Ovary (tissue), 9 donors: Measurements from ENCODE around the gene MYO1A. TPM values are rescaled to one million over a fixed set of nuclear protein-coding genes. Genes with fewer than 3 reads are reported as not detected.
"Not testable (repeated sequence)": the region's sequence is repeated elsewhere in the genome, so short reads cannot be mapped to it uniquely, and the experiment has no call there.

Source experiments
- DNase-seq, 5 donors: peaks; one replicate each; pipeline ENCODE4 v3.0.0-alpha.2; 2019 to 2020
- H3K27ac ChIP-seq, 2 donors: fragments of 200-600 bp; one replicate each; pipeline versions ENCODE4 v1.5.1 to v1.8.0; 2019 to 2022
- H3K27me3 ChIP-seq: fragments of 200-600 bp; one replicate; pipeline ENCODE4 v1.8.0; 2022
- H3K36me3 ChIP-seq: fragments of 200-600 bp; sonication (generic); one replicate; pipeline ENCODE4 v1.5.1; 2019
- H3K4me1 ChIP-seq: one replicate; pipeline ENCODE4 v1.8.1; 2013; ENCODE audit warnings: mild to moderate bottlenecking, moderate library complexity; ENCODE audit not compliant: insufficient read depth
- H3K4me3 ChIP-seq: fragments of 200-600 bp; sonication (generic); one replicate; pipeline ENCODE4 v1.5.1; 2017
- H3K9me3 ChIP-seq, 2 donors: fragments of 200-600 bp in 1 of 2; sonication (generic) in 1 of 2; one replicate each; pipeline versions ENCODE4 v1.5.1 to v1.8.1; 2013 to 2019; ENCODE audit warnings: mild to moderate bottlenecking in 1 of 2, moderate library complexity in 1 of 2
- EP300 ChIP-seq: sonication (generic); formaldehyde crosslinking; IDR thresholded peaks from one replicate; pipeline ENCODE4 v1.6.1; 2017; ENCODE audit warnings: antibody characterized with exemption
- POLR2A ChIP-seq: fragments of 450-650 bp; IDR thresholded peaks from one replicate; pipeline ENCODE4 v1.6.1; 2017; ENCODE audit warnings: antibody characterized with exemption, mild to moderate bottlenecking, moderate library complexity
- WGBS, 3 donors: extraction: QIAGEN DNeasy Blood & Tissue Kit in 1 of 3; methylation state at CpG; one replicate each; pipeline versions ENCODE4 v1.1.5 to v1.1.7; 2013 to 2017; 5-methylcytosine and 5-hydroxymethylcytosine counted together
- intact Hi-C, 4 donors: fragments of 100-400 bp; cut with DNase I; formaldehyde crosslinking; loops; one replicate each; pipeline versions ENCODE4 v1.11.0 to v1.15.1; 2022 to 2023
- polyA plus RNA-seq, 2 donors: library from polyadenylated mRNA; stranded (reverse); fragments of 200-250 nt in 1 of 2; fragments of 350-450 nt in 1 of 2; fragmentation: Illumina TruSeq in 1 of 2; extraction: RNeasy Lipid Tissue Mini Kit (QIAGEN cat#74804) in 1 of 2; gene quantifications; one replicate each; pipeline ENCODE4 v1.2.3, GENCODE V29; 2013 to 2014
- total RNA-seq, 7 donors: library from RNA; depleted of rRNA in 2 of 7; stranded (reverse); fragments of >200 nt in 2 of 7; fragmentation: NEBNext Ultra II Directional in 3 of 7; extraction: Animal tissue kit (Norgen Biotek cat#: 25700) in 3 of 7; gene quantifications; one replicate each; pipeline versions ENCODE4 v1.1.0 to v1.2.4, GENCODE V29; 2016 to 2023
- TF ChIP-seq, protein P1 (sequence below), 3 donors: fragments of 450-650 bp in 2 of 3; fragments of 200-600 bp in 1 of 3; IDR thresholded peaks; one replicate each; pipeline versions ENCODE4 v1.5.1 to v1.8.0; 2016 to 2022; ENCODE audit warnings: antibody characterized with exemption in 3 of 3, mild to moderate bottlenecking in 1 of 3
- donor health status: DM: no; HTN: no; CAD: no; lungs with moderate emphysema.
- donor health status: DM: no; HTN: no; CAD: no.
- donor health status: Bipolar disorder and iron deficiency.
- donor health status: DM: yes; HTN: yes; CAD: no.
- donor health status: DM: no; HTN: no; CAD: no.
- donor health status: DM: yes; HTN: yes; CAD: no.

Gene MYO1A
- total and polyA plus RNA-seq, 9 donors: 0.08 to 2.6 (median 0.23) TPM; not detected in 2

DNA sequence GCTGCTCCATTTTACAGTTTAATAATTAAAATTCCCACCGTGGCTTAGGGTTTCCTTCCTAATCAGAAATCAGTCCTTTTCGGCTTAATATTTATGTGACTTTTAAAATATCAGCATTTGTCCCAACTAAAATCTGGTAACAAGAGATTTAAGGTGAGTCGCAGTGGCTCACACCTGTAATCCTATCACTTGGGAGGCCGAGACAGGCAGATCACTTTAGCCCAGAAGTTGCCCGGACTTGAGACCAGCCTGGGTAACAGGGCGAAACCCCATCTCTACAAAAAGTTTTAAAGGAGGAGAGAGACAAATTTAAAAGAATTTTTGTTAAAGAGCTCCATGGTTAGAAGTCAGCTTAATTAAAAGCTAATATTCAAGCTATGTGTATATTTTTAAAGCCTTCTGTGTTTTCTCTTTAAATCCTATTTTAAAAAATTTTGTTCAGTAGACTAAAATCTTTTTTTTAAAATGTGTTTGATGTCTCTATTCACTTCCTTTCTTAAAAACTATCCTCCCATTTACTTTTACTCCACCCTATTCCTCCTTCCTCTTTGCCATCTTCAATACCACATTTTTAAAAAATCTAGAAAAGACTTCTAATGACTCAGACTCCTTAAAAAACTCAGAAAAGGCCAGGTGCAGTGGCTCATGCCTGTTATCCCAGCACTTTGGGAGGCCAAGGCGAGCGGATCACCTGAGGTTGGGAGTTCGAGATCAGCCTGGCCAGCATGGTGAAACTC, 29.8 kb downstream of the MYO1A start:
- no peaks in the 10 kb centered on the region for H3K9me3 ChIP-seq
- intact Hi-C loops: no loop called here
- DNase-seq: no peak
- H3K36me3 ChIP-seq: no peaks in the 10 kb centered on the region
- no peak overlapping the region for H3K27ac ChIP-seq
- no peaks in the 10 kb centered on the region for H3K27me3 ChIP-seq
- H3K4me3 ChIP-seq: no peak overlapping the region
- no peaks in the 10 kb centered on the region for H3K4me1 ChIP-seq
- WGBS, 3 donors: 89 to 92% (median 90%) methylated on average over 9 of the region's 9 CpGs
- TF ChIP-seq, protein P1, sequence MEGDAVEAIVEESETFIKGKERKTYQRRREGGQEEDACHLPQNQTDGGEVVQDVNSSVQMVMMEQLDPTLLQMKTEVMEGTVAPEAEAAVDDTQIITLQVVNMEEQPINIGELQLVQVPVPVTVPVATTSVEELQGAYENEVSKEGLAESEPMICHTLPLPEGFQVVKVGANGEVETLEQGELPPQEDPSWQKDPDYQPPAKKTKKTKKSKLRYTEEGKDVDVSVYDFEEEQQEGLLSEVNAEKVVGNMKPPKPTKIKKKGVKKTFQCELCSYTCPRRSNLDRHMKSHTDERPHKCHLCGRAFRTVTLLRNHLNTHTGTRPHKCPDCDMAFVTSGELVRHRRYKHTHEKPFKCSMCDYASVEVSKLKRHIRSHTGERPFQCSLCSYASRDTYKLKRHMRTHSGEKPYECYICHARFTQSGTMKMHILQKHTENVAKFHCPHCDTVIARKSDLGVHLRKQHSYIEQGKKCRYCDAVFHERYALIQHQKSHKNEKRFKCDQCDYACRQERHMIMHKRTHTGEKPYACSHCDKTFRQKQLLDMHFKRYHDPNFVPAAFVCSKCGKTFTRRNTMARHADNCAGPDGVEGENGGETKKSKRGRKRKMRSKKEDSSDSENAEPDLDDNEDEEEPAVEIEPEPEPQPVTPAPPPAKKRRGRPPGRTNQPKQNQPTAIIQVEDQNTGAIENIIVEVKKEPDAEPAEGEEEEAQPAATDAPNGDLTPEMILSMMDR (IDR thresholded peaks at IDR 0.05): no peak
- TF ChIP-seq EP300 (no peak), POLR2A (no peak)

DNA sequence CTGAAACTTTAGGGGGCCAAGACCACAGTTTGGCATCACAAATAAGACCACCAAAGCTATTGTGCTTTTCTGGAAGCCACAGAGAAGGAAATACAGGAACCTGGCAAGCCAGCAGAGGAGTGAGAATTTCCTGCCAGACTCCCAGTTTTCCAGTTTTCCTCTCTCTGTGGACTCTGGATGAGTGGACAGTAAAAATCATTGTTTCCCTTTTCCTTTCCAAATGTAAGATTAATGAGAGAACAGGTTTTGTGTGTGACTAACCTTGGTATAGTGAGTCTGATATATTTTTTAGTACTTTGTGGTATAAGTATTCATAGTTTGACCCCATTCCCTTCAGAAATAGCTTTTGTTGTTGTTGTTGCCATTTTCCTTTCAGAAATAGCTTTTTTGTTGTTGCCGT, 31.0 kb downstream of the MYO1A start:
- Histone ChIP-seq H3K36me3 (no peaks in the 10 kb centered on the region), H3K27ac (no peak overlapping the region), H3K9me3 (no peaks in the 10 kb centered on the region), H3K27me3 (no peaks in the 10 kb centered on the region), H3K4me3 (no peak overlapping the region), H3K4me1 (no peaks in the 10 kb centered on the region)
- WGBS, 3 donors: 33 to 61% (median 40%) methylated on average over 1 of the region's 1 CpG
- DNase-seq: no peak
- TF ChIP-seq, protein P1 (IDR thresholded peaks at IDR 0.05): no peak
- TF ChIP-seq EP300: no peak
- TF ChIP-seq POLR2A: no peak
- intact Hi-C loops: no loop called here

DNA sequence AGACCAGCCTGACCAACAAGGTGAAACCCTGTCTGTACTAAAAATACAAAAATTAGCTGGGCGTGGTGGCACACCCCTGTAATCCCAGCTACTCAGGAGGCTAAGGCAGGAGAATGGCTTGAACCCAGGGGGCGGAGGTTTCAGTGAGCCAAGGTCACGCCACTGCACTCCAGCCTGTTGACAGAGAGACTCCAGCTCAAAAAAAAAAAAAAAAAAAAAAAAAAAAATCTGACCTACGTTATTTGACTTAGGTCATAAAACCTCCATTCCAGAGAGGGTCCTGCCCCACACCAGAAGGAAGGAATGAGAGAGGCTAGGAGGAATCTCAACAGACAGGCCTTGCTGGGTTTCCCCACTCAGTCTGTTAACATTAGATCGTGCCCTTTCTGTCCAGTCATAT, 31.6 kb downstream of the MYO1A start:
- H3K36me3 ChIP-seq, H3K4me1 ChIP-seq, H3K9me3 ChIP-seq, H3K4me3 ChIP-seq, H3K27me3 ChIP-seq, H3K27ac ChIP-seq, DNase-seq, intact Hi-C loops: not testable (repeated sequence)
- 78 to 87% (median 82%) methylated on average over 5 of the region's 5 CpGs for WGBS, 3 donors

DNA sequence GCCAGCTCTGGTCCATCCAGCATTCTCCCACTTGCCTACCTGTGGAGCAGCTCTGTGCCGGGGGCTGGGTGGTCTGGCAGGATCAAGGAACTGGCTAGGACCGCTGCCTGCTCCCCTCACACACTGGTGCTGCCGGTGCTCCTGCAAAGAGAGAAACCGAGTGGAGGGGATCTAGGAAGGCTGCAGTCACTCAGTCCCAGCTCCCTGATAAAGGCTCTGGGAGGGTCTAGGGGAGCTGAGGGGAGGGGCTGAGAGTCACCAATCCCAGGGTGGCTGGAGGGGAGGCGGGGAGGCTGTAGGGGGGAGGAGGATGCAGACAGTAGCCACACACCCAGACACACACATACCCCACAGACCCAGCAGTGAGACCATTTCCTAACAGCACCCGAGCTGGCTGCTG, 33.6 kb downstream of the MYO1A start, which contains the start of gene TAC3:
TAC3 (minus strand) TSS at position 182 of the 400 bp plus-strand sequence. CDS start 732 bp downstream, outside the sequence.
- H3K27me3 ChIP-seq: no peaks in the 10 kb centered on the region
- no peaks in the 10 kb centered on the region for H3K36me3 ChIP-seq
- TF ChIP-seq, protein P1 (IDR thresholded peaks at IDR 0.05): no peak
- TF ChIP-seq POLR2A (no peak), EP300 (no peak)
- no peaks in the 10 kb centered on the region for H3K4me1 ChIP-seq
- no peaks in the 10 kb centered on the region for H3K9me3 ChIP-seq
- intact Hi-C loops: no loop called here
- DNase-seq: no peak
- WGBS, 3 donors: 39 to 49% (median 40%) methylated on average over 6 of the region's 6 CpGs
- no peak within 1 kb of the TSS for H3K27ac ChIP-seq
- H3K4me3 ChIP-seq: no peak within 1 kb of the TSS
